GM23338 (cell line): ENCODE data around the gene CCDC124.

Source experiments
- CREB1 ChIP-seq: fragments of 250-450 bp; sonication (Bioruptor Pico); IDR thresholded peaks from 2 replicates; pipeline ENCODE4 v1.5.0; 2020; ENCODE audit warnings: low read depth, mild to moderate bottlenecking, moderate library complexity
- EZH2 ChIP-seq: fragments of 200-600 bp; sonication (generic); IDR thresholded peaks from one replicate; pipeline ENCODE4 v1.8.0; 2017; ENCODE audit warnings: antibody characterized with exemption, mild to moderate bottlenecking, low read depth; ENCODE audit not compliant: unreplicated experiment
- EZH2phosphoT487 ChIP-seq: fragments of 200-600 bp; sonication (generic); IDR thresholded peaks from one replicate; pipeline ENCODE4 v1.8.1; 2018; ENCODE audit warnings: antibody characterized with exemption; ENCODE audit not compliant: unreplicated experiment
- JUNB ChIP-seq: IDR thresholded peaks from one replicate; pipeline ENCODE4 v1.6.1; 2016; ENCODE audit warnings: antibody characterized with exemption; ENCODE audit not compliant: unreplicated experiment
- POLR2AphosphoS5 ChIP-seq: IDR thresholded peaks from 2 replicates; pipeline ENCODE4 v1.6.1; 2016; ENCODE audit warnings: antibody characterized with exemption, low read depth
- TF ChIP-seq, protein P1 (sequence below), 2 experiments: fragments of 200-600 bp in 1 of 2; sonication (generic) in 1 of 2; conservative IDR thresholded peaks; 2 replicates each; pipeline versions ENCODE4 v1.5.1 to v1.6.1; 2016 to 2017; ENCODE audit warnings: antibody characterized with exemption in 2 of 2, low read depth in 2 of 2, mild to moderate bottlenecking in 2 of 2, moderate library complexity in 1 of 2
- TF ChIP-seq, protein P2 (sequence below): IDR thresholded peaks from one replicate; pipeline ENCODE4 v1.6.1; 2018; ENCODE audit warnings: antibody characterized with exemption; ENCODE audit not compliant: unreplicated experiment

DNA sequence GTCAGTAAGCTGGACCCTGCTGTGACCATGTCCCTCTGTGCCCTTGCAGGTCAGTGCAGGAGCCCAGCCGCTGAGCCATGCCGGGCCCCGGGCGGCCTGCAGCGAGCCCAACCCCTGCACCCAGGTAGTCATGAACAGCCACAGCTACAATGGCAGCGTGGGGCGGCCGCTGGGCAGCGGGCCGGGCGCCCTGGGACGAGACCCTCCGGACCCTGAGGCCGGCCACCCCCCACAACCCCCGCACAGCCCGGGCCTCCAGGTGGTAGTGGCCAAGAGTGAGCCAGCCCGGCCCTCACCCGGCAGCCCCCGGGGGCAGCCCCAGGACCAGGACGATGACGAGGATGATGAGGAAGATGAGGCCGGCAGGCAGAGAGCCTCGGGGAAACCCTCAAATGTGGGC lies 40.9 kb downstream of the CCDC124 start:
- TF ChIP-seq, protein P1, sequence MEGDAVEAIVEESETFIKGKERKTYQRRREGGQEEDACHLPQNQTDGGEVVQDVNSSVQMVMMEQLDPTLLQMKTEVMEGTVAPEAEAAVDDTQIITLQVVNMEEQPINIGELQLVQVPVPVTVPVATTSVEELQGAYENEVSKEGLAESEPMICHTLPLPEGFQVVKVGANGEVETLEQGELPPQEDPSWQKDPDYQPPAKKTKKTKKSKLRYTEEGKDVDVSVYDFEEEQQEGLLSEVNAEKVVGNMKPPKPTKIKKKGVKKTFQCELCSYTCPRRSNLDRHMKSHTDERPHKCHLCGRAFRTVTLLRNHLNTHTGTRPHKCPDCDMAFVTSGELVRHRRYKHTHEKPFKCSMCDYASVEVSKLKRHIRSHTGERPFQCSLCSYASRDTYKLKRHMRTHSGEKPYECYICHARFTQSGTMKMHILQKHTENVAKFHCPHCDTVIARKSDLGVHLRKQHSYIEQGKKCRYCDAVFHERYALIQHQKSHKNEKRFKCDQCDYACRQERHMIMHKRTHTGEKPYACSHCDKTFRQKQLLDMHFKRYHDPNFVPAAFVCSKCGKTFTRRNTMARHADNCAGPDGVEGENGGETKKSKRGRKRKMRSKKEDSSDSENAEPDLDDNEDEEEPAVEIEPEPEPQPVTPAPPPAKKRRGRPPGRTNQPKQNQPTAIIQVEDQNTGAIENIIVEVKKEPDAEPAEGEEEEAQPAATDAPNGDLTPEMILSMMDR (conservative IDR thresholded peaks at IDR 0.05; ENCODE audit: low read depth in 2 of 2) = no peak
- no peak for TF ChIP-seq JUNB
- no peak for TF ChIP-seq EZH2
- TF ChIP-seq POLR2AphosphoS5 = no peak
- no peak for TF ChIP-seq EZH2phosphoT487
- TF ChIP-seq, protein P2, sequence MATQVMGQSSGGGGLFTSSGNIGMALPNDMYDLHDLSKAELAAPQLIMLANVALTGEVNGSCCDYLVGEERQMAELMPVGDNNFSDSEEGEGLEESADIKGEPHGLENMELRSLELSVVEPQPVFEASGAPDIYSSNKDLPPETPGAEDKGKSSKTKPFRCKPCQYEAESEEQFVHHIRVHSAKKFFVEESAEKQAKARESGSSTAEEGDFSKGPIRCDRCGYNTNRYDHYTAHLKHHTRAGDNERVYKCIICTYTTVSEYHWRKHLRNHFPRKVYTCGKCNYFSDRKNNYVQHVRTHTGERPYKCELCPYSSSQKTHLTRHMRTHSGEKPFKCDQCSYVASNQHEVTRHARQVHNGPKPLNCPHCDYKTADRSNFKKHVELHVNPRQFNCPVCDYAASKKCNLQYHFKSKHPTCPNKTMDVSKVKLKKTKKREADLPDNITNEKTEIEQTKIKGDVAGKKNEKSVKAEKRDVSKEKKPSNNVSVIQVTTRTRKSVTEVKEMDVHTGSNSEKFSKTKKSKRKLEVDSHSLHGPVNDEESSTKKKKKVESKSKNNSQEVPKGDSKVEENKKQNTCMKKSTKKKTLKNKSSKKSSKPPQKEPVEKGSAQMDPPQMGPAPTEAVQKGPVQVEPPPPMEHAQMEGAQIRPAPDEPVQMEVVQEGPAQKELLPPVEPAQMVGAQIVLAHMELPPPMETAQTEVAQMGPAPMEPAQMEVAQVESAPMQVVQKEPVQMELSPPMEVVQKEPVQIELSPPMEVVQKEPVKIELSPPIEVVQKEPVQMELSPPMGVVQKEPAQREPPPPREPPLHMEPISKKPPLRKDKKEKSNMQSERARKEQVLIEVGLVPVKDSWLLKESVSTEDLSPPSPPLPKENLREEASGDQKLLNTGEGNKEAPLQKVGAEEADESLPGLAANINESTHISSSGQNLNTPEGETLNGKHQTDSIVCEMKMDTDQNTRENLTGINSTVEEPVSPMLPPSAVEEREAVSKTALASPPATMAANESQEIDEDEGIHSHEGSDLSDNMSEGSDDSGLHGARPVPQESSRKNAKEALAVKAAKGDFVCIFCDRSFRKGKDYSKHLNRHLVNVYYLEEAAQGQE = no peak
- no peak for TF ChIP-seq CREB1 (CRISPR knock-in tag)
